RWPE2 (cell line): ENCODE measurements around the gene CDH16.
"Not testable (repeated sequence)": the region's sequence is repeated elsewhere in the genome, so short reads cannot be mapped to it uniquely, and the experiment has no call there.

Experiments used
- ATAC-seq: fragments of 200-7000 bp; cut with Tn5 transposase; 3 replicates; pipeline ENCODE4 v1.9.1; 2021; ENCODE audit warnings: low read depth
- DNase-seq: peaks from one replicate; pipeline ENCODE4 v3.0.0-alpha.2; 2020; ENCODE audit warnings: low spot score
- H3K27ac ChIP-seq: fragments of 450-650 bp; 2 replicates; pipeline ENCODE4 v1.5.1; 2017; ENCODE audit warnings: mild to moderate bottlenecking; ENCODE audit not compliant: poor library complexity, severe bottlenecking
- H3K27me3 ChIP-seq: fragments of 250-450 bp; sonication (Bioruptor Pico); 2 replicates; pipeline ENCODE4 v1.5.1; 2021; ENCODE audit warnings: mild to moderate bottlenecking, moderate library complexity; ENCODE audit not compliant: insufficient read depth, poor library complexity, severe bottlenecking
- H3K36me3 ChIP-seq: fragments of 250-450 bp; sonication (Bioruptor Pico); 2 replicates; pipeline ENCODE4 v1.5.1; 2020; ENCODE audit warnings: low read depth, mild to moderate bottlenecking, moderate library complexity
- H3K4me1 ChIP-seq: fragments of 250-450 bp; sonication (Bioruptor Pico); 2 replicates; pipeline ENCODE4 v1.5.1; 2021; ENCODE audit warnings: mild to moderate bottlenecking, moderate library complexity; ENCODE audit not compliant: insufficient read depth, poor library complexity, severe bottlenecking
- H3K4me3 ChIP-seq: fragments of 250-450 bp; sonication (Bioruptor Pico); 2 replicates; pipeline ENCODE4 v1.5.1; 2021; ENCODE audit warnings: mild to moderate bottlenecking, moderate library complexity; ENCODE audit not compliant: severe bottlenecking
- H3K9me3 ChIP-seq: fragments of 250-450 bp; sonication (Bioruptor Pico); 2 replicates; pipeline ENCODE4 v1.5.1; 2021; ENCODE audit warnings: mild to moderate bottlenecking, moderate library complexity; ENCODE audit not compliant: severe bottlenecking
- TF ChIP-seq, protein P1 (sequence below): fragments of 450-650 bp; IDR thresholded peaks from one replicate; pipeline ENCODE4 v1.5.1; 2017; ENCODE audit warnings: mild to moderate bottlenecking, moderate library complexity; ENCODE audit not compliant: poor library complexity, severe bottlenecking

The CDH16 gene

GRCh38 chr16:66898933-66899309 is 19.8 kb downstream of the CDH16 start:
- Histone ChIP-seq H3K27ac (peak overlapping the region; percentile 38), H3K9me3 (no peaks in the 10 kb centered on the region), H3K27me3 (no peaks in the 10 kb centered on the region), H3K4me1 (peaks cover 26% of the 10 kb centered on the region), H3K36me3 (no peaks in the 10 kb centered on the region), H3K4me3 (no peak overlapping the region)
- ATAC-seq, result no peak
- TF ChIP-seq, protein P1, sequence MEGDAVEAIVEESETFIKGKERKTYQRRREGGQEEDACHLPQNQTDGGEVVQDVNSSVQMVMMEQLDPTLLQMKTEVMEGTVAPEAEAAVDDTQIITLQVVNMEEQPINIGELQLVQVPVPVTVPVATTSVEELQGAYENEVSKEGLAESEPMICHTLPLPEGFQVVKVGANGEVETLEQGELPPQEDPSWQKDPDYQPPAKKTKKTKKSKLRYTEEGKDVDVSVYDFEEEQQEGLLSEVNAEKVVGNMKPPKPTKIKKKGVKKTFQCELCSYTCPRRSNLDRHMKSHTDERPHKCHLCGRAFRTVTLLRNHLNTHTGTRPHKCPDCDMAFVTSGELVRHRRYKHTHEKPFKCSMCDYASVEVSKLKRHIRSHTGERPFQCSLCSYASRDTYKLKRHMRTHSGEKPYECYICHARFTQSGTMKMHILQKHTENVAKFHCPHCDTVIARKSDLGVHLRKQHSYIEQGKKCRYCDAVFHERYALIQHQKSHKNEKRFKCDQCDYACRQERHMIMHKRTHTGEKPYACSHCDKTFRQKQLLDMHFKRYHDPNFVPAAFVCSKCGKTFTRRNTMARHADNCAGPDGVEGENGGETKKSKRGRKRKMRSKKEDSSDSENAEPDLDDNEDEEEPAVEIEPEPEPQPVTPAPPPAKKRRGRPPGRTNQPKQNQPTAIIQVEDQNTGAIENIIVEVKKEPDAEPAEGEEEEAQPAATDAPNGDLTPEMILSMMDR, result no peak
- DNase-seq, result no peak

DNA sequence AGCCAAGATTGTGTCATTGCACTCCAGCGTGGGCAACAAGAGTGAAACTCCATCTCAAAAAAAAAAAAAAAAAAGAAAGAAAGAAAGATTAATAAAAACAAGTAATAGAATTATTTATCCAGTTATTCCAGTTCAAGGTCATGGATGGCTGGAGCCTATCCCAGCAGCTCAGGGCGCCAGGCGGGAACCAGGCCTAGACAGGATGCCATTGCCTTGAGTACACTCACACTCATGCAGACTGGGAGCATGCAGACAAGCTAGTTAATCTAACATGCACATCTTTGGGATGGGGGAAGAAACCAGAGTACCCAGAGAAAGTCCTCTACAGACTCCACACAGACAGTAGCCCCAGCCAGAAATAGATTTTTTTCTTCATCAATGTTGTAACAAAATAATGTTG is 20.5 kb downstream of the CDH16 start:
- H3K27ac ChIP-seq, result peak overlapping the region; percentile 80
- no peaks in the 10 kb centered on the region for H3K9me3 ChIP-seq
- ATAC-seq (no peak), DNase-seq (no peak)
- no peak overlapping the region for H3K4me3 ChIP-seq
- H3K4me1 ChIP-seq, result peaks cover 26% of the 10 kb centered on the region
- H3K36me3 ChIP-seq, result no peaks in the 10 kb centered on the region
- no peaks in the 10 kb centered on the region for H3K27me3 ChIP-seq
- TF ChIP-seq, protein P1, result no peak

DNA sequence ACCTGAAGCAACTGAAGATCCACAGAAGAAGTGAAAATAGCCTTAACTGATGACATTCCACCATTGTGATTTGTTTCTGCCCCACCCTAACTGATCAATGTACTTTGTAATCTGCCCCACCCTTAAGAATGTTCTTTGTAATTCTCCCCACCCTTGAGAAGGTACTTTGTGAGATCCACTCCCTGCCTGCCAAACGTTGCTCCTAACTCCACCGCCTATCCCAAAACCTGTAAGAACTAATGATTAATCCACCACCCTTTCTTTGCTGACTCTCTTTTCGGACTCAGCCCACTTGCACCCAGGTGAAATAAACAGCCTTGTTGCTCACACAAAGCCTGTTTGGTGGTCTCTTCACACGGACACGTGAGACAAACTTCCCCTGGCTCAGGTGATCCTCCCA is 22.0 kb downstream of the CDH16 start:
- not testable (repeated sequence) for DNase-seq, H3K27me3 ChIP-seq, H3K9me3 ChIP-seq, H3K4me3 ChIP-seq, ATAC-seq, H3K36me3 ChIP-seq
- H3K27ac ChIP-seq, result peak overlapping the region; percentile 80
- H3K4me1 ChIP-seq, result peaks cover 26% of the 10 kb centered on the region

GRCh38 chr16:66895999-66896398 is 22.7 kb downstream of the CDH16 start:
- H3K4me3 ChIP-seq, result no peak overlapping the region
- H3K4me1 ChIP-seq, result peaks cover 26% of the 10 kb centered on the region
- no peak for DNase-seq
- ATAC-seq, result no peak; the same call in 2 of the 3 replicates
- H3K9me3 ChIP-seq, result no peaks in the 10 kb centered on the region
- H3K27ac ChIP-seq, result peak overlapping the region; percentile 80
- 0 out of 2 replicates have a peak, but pooled peaks cover 3% of the 10 kb centered on the region for H3K36me3 ChIP-seq
- H3K27me3 ChIP-seq, result no peaks in the 10 kb centered on the region
- TF ChIP-seq, protein P1, result no peak

DNA sequence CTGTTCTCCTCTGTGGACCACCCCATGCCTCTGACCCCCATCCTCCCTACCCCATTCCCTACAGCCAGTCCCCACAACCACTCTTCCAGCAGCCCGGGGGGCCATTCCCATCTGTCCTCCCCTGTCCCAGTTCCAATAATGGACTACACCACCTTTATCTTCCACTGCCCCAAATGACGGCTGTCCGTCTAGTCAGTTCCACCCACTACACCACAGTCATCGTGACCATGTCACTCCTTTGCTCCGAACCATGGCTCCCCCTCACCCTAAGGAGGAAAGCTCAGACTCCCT is 23.1 kb downstream of the CDH16 start:
- TF ChIP-seq, protein P1, result no peak
- H3K9me3 ChIP-seq, result no peaks in the 10 kb centered on the region
- ATAC-seq, result no peak
- 0 out of 2 replicates have a peak, but pooled peaks cover 3% of the 10 kb centered on the region for H3K36me3 ChIP-seq
- no peaks in the 10 kb centered on the region for H3K27me3 ChIP-seq
- no peak overlapping the region for H3K4me3 ChIP-seq
- no peak for DNase-seq
- peak overlapping the region; percentile 80 for H3K27ac ChIP-seq
- peaks cover 26% of the 10 kb centered on the region for H3K4me1 ChIP-seq
